Keratinocyte (primary cell): ENCODE results near the gene RNF145.

Experiments
- EZH2 ChIP-seq: IDR thresholded peaks from one replicate; pipeline ENCODE4 v1.6.1; 2012; ENCODE audit warnings: inconsistent platforms, mild to moderate bottlenecking, low read length, moderate library complexity
- TF ChIP-seq, protein P1 (sequence below), 3 experiments: IDR thresholded peaks in 1 of 3; conservative IDR thresholded peaks in 1 of 3; optimal IDR thresholded peaks in 1 of 3; 2 replicates in 2 of 3; 3 replicates in 1 of 3; pipeline versions ENCODE3 to v1.5.1; 2011; ENCODE audit warnings: low read length in 3 of 3, mild to moderate bottlenecking in 3 of 3, moderate library complexity in 2 of 3, control low read depth in 1 of 3, inconsistent platforms in 1 of 3; ENCODE audit not compliant: insufficient read depth in 2 of 3; ENCODE audit errors: extremely low read depth in 1 of 3

- TF ChIP-seq, protein P1, sequence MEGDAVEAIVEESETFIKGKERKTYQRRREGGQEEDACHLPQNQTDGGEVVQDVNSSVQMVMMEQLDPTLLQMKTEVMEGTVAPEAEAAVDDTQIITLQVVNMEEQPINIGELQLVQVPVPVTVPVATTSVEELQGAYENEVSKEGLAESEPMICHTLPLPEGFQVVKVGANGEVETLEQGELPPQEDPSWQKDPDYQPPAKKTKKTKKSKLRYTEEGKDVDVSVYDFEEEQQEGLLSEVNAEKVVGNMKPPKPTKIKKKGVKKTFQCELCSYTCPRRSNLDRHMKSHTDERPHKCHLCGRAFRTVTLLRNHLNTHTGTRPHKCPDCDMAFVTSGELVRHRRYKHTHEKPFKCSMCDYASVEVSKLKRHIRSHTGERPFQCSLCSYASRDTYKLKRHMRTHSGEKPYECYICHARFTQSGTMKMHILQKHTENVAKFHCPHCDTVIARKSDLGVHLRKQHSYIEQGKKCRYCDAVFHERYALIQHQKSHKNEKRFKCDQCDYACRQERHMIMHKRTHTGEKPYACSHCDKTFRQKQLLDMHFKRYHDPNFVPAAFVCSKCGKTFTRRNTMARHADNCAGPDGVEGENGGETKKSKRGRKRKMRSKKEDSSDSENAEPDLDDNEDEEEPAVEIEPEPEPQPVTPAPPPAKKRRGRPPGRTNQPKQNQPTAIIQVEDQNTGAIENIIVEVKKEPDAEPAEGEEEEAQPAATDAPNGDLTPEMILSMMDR (optimal IDR thresholded peaks at IDR 0.05 in 1 of 3, IDR thresholded peaks at IDR 0.05 in 1 of 3, conservative IDR thresholded peaks at IDR 0.05 in 1 of 3; ENCODE audit: extremely low read depth in 1 of 3, insufficient read depth in 2 of 3, low read length in 3 of 3), result no peak
- TF ChIP-seq EZH2, result no peak
Measured at GRCh38 chr5:159214486-159215271, 5.3 kb upstream of the RNF145 start.
